CD4-positive, alpha-beta T cell treated with Interleukin-6 for 4 hours (primary cell): ENCODE data around the gene FAM20C.
"Not testable (repeated sequence)": the region's sequence is repeated elsewhere in the genome, so short reads cannot be mapped to it uniquely, and the experiment has no call there.

Experiments used
- DNase-seq: peaks from one replicate; pipeline ENCODE4 v3.0.0-alpha.2; 2020; ENCODE audit warnings: mixed read lengths

The FAM20C gene

GRCh38 chr7:193481-194251, 1.3 kb downstream of the FAM20C start:
- no peak for DNase-seq

GRCh38 chr7:194252-195009, 2.1 kb downstream of the FAM20C start:
- DNase-seq = no peak

GRCh38 chr7:195010-195829, 2.8 kb downstream of the FAM20C start:
- no peak for DNase-seq

- no peak for DNase-seq
These were observed 3.4 kb downstream of the FAM20C start for GRCh38 chr7:195830-196128.

- DNase-seq = no peak
These were observed 3.9 kb downstream of the FAM20C start for GRCh38 chr7:196283-196682.

GRCh38 chr7:196778-197321, 4.5 kb downstream of the FAM20C start:
- no peak for DNase-seq

GRCh38 chr7:197413-198335, 5.3 kb downstream of the FAM20C start:
- DNase-seq = no peak

- no peak for DNase-seq
These were observed 7.3 kb downstream of the FAM20C start for GRCh38 chr7:199483-200249.

- DNase-seq = no peak
These were observed 7.9 kb downstream of the FAM20C start for GRCh38 chr7:200290-200689.

GRCh38 chr7:200704-201103, 8.3 kb downstream of the FAM20C start:
- no peak for DNase-seq

- DNase-seq = no peak
These were observed 12.0 kb downstream of the FAM20C start for GRCh38 chr7:204326-204725.

- DNase-seq = no peak
These were observed 13.0 kb downstream of the FAM20C start for GRCh38 chr7:205115-206010.

GRCh38 chr7:206351-206750, 14.0 kb downstream of the FAM20C start:
- DNase-seq = not testable (repeated sequence)

GRCh38 chr7:207418-208129, 15.2 kb downstream of the FAM20C start:
- DNase-seq = no peak

GRCh38 chr7:208130-208673, 15.8 kb downstream of the FAM20C start:
- DNase-seq = no peak

GRCh38 chr7:208816-209215, 16.4 kb downstream of the FAM20C start:
- no peak for DNase-seq

GRCh38 chr7:209416-209815, 17.0 kb downstream of the FAM20C start:
- no peak for DNase-seq

- no peak for DNase-seq
These were observed 17.5 kb downstream of the FAM20C start for GRCh38 chr7:209906-210305.

- no peak for DNase-seq
These were observed 18.1 kb downstream of the FAM20C start for GRCh38 chr7:210401-210925.
